ENCODE data around the gene GPC3. TPM values are rescaled to one million over a fixed set of nuclear protein-coding genes. Genes with fewer than 3 reads are reported as not detected.

GPC3 gene
- total RNA-seq, 1 donor from 2014 or later: 4.2 TPM

DNA sequence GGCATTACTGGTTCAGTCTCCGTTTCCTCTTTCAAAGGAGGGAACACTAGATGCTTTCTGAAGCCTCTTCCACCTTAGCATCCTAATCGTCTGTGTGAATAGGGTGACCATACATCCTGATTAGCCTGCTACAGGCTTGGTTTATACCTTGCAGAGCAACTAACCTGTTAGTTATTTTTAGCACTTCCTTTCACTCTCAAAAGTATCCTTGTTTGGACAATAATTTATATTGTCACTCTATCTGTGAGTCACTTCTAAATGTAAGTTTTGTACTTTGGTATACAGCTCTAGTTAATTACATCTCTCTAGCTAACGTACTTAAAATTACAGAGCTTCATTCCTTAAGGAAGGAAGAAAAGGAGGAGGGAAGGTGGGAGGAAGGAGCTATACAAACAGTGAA lies 174.5 kb downstream of the GPC3 start:
- TF ChIP-seq, protein P1, sequence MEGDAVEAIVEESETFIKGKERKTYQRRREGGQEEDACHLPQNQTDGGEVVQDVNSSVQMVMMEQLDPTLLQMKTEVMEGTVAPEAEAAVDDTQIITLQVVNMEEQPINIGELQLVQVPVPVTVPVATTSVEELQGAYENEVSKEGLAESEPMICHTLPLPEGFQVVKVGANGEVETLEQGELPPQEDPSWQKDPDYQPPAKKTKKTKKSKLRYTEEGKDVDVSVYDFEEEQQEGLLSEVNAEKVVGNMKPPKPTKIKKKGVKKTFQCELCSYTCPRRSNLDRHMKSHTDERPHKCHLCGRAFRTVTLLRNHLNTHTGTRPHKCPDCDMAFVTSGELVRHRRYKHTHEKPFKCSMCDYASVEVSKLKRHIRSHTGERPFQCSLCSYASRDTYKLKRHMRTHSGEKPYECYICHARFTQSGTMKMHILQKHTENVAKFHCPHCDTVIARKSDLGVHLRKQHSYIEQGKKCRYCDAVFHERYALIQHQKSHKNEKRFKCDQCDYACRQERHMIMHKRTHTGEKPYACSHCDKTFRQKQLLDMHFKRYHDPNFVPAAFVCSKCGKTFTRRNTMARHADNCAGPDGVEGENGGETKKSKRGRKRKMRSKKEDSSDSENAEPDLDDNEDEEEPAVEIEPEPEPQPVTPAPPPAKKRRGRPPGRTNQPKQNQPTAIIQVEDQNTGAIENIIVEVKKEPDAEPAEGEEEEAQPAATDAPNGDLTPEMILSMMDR (IDR thresholded peaks at IDR 0.05; ENCODE audit: partially characterized antibody, unreplicated experiment): no peak
- Mint-ChIP-seq H3K27ac (ENCODE audit: unreplicated experiment) (no peak overlapping the region), H3K4me1 (ENCODE audit: low read depth, unreplicated experiment) (no peaks in the 10 kb centered on the region), H3K4me3 (ENCODE audit: unreplicated experiment) (no peak overlapping the region), H3K27me3 (ENCODE audit: unreplicated experiment) (no peaks in the 10 kb centered on the region), H3K36me3 (ENCODE audit: unreplicated experiment) (no peaks in the 10 kb centered on the region), H3K9me3 (ENCODE audit: unreplicated experiment) (no peaks in the 10 kb centered on the region)
- DNase-seq: no peak

DNA sequence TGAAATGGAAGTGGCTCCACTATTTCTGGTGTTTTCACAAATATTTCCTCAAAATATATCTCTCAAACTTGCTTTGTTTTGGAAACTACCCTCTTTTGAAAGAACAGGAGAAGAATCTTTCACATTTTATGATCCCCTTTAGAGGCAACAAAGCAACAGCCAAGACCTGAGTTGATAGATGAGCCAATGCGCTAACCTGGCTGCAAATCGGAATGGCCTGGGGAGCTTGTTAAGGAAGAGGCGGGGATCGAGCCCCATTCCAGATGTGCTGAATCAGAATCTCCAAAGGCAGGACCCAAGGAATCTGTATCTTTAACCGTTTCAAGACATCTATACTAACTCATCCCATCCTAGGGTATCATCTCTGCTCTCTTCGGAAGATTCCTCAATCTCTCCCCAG lies 181.3 kb downstream of the GPC3 start:
- no peaks in the 10 kb centered on the region for H3K4me1 Mint-ChIP-seq (ENCODE audit: low read depth, unreplicated experiment)
- H3K27me3 Mint-ChIP-seq (ENCODE audit: unreplicated experiment): no peaks in the 10 kb centered on the region
- H3K27ac Mint-ChIP-seq (ENCODE audit: unreplicated experiment): no peak overlapping the region
- TF ChIP-seq, protein P1 (IDR thresholded peaks at IDR 0.05; ENCODE audit: partially characterized antibody, unreplicated experiment): no peak
- H3K9me3 Mint-ChIP-seq (ENCODE audit: unreplicated experiment): peaks cover 1% of the 10 kb centered on the region
- no peaks in the 10 kb centered on the region for H3K36me3 Mint-ChIP-seq (ENCODE audit: unreplicated experiment)
- DNase-seq: no peak
- no peak overlapping the region for H3K4me3 Mint-ChIP-seq (ENCODE audit: unreplicated experiment)

DNA sequence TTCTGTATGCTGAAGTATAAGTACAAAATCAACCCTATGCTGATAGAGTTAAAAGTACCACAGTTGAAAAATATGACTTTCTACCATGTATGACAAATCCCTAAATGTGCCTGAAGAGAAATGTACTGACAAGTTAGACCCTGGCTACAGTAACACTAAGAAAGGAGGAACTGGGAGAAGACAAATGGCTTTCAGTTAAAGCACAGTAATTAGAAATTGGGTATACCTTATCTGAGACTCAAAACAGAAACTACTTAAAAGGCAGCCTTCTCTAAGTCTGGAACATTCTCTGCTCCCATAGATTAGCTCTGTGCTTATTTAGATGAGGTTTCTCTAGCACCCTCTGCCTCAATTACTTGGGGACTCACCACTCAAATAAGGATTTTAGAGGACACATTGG lies 189.1 kb downstream of the GPC3 start:
- H3K9me3 Mint-ChIP-seq (ENCODE audit: unreplicated experiment): no peaks in the 10 kb centered on the region
- no peaks in the 10 kb centered on the region for H3K27me3 Mint-ChIP-seq (ENCODE audit: unreplicated experiment)
- no peak overlapping the region for H3K27ac Mint-ChIP-seq (ENCODE audit: unreplicated experiment)

DNA sequence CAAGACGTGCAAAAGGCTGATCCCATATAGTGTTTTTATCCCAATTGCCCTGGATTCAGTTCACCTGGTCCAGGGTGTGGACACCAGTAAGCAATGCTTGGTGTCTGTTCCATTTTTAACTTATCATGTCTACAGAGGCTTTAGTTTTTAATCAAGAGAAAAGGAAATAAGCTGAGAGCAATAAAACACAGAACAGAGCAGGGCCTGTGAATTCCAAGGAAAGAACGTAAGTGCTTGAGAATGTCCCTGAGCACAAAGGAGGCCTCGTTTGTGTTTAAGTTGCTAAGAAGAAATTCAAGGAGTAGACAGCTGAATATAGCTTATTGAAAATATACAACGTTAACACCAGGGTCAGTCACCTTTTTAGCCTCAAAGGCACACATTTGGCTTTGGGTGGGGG lies 191.3 kb downstream of the GPC3 start:
- Mint-ChIP-seq H3K36me3 (ENCODE audit: unreplicated experiment) (no peaks in the 10 kb centered on the region), H3K9me3 (ENCODE audit: unreplicated experiment) (no peaks in the 10 kb centered on the region), H3K27me3 (ENCODE audit: unreplicated experiment) (no peaks in the 10 kb centered on the region), H3K27ac (ENCODE audit: unreplicated experiment) (no peak overlapping the region), H3K4me1 (ENCODE audit: low read depth, unreplicated experiment) (peaks cover 13% of the 10 kb centered on the region), H3K4me3 (ENCODE audit: unreplicated experiment) (no peak overlapping the region)
- TF ChIP-seq, protein P1 (IDR thresholded peaks at IDR 0.05; ENCODE audit: partially characterized antibody, unreplicated experiment): no peak
- no peak for DNase-seq

More for the DNA sequence above, 189.1 kb downstream of the GPC3 start:
- TF ChIP-seq, protein P1 (IDR thresholded peaks at IDR 0.05; ENCODE audit: partially characterized antibody, unreplicated experiment): no peak
- Mint-ChIP-seq H3K4me1 (ENCODE audit: low read depth, unreplicated experiment) (peaks cover 10% of the 10 kb centered on the region), H3K4me3 (ENCODE audit: unreplicated experiment) (no peak overlapping the region), H3K36me3 (ENCODE audit: unreplicated experiment) (no peaks in the 10 kb centered on the region)
- no peak for DNase-seq

DNA sequence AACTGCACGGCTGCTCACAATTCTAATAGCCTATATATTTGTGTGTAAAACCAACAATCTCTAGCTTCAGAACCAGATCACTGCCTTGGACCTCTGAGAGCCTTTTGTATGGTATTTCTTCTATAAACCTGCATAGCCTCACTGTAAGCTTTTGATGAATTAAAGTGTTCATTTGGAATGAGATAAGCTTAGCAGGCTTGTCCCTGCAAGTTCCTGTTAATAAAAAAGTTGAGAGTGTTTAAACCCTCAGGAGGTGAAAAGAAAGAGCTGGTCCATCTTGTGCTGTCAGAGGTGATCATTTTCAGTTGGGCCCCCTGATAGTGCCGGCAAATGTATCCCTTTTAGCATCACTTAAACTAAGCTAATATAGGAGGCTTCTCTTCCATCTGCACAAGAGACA lies 191.8 kb downstream of the GPC3 start:
- Mint-ChIP-seq H3K4me1 (ENCODE audit: low read depth, unreplicated experiment) (peaks cover 13% of the 10 kb centered on the region), H3K27me3 (ENCODE audit: unreplicated experiment) (no peaks in the 10 kb centered on the region), H3K27ac (ENCODE audit: unreplicated experiment) (peak overlapping the region; percentile 89), H3K4me3 (ENCODE audit: unreplicated experiment) (peak overlapping the region; percentile 20), H3K36me3 (ENCODE audit: unreplicated experiment) (no peaks in the 10 kb centered on the region), H3K9me3 (ENCODE audit: unreplicated experiment) (no peaks in the 10 kb centered on the region)
- DNase-seq: no peak
- TF ChIP-seq, protein P1 (IDR thresholded peaks at IDR 0.05; ENCODE audit: partially characterized antibody, unreplicated experiment): no peak

Data from glutamatergic neuron (in vitro differentiated cells).